GM19463 (cell line): ENCODE measurements around the gene AKR1C8.
"Not testable (repeated sequence)": the region's sequence is repeated elsewhere in the genome, so short reads cannot be mapped to it uniquely, and the experiment has no call there.

Experiments
- ATAC-seq: cut with Tn5 transposase; IDR thresholded peaks from one replicate; pipeline ENCODE4 v1.9.1; 2021; ENCODE audit warnings: mild to moderate bottlenecking, moderate library complexity; ENCODE audit not compliant: unreplicated experiment

Gene AKR1C8

GRCh38 chr10:5109861-5110260 is 75.1 kb downstream of the AKR1C8 start:
- not testable (repeated sequence) for ATAC-seq

DNA sequence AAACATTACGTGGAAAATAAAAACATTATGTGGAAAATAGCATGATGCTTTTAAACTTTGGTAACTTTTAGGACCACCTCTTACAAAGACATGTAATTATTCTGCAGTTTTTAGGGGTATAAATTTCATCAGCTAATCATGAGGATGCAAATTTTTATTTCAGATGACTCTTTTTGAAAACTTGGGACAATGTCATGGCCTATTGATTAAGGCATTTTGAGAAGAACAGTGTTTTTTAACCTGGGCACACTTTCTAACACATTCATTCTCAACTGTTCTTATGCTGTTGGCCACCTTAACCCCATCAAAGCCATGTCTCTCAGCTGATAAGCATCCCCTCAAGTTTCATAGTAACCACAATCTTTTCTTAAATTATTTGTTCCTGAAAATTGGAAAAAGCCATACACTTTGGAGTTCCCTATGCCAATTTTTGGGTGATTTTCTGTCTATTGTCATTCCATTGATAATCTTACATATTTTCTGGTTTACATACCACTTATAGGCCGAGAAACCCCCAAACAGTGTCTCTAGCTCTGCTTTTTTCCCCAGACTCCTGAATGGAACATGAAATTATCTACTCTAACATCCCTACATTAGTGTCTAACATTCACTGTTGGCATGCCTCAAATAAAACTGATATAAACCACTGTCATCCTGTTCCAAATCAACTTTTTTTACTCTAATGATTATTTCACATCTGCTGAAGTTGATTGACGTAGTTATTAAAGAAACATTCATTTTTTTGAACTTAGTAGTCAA is 76.1 kb downstream of the AKR1C8 start:
- no peak for ATAC-seq

- no peak for ATAC-seq
These were observed 77.0 kb downstream of the AKR1C8 start for GRCh38 chr10:5107860-5108526.

- ATAC-seq = no peak
These were observed 78.4 kb downstream of the AKR1C8 start for GRCh38 chr10:5106553-5106952.

DNA sequence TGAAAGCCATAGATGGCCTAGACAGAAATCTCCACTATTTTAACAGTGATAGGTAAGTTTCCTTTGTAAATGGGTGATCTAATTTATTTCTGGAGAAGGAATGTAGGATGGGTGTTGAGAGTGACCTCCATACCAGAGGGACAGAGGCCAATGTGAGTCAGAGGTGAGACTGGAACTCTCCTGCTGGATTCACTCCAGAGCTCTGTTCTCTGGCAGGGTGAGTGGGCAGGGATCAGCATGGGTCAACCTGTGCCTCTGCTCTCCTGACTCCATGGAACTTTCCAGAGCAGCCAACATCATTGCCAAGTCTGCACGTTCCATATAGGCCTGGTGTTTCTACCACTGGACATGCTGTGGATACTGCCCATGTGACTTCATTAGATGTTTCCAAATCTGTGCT is 79.3 kb downstream of the AKR1C8 start:
- ATAC-seq = no peak
